ENCODE data around the gene NRG2. TPM values are rescaled to one million over a fixed set of nuclear protein-coding genes. Genes with fewer than 3 reads are reported as not detected.

Gene NRG2
- total RNA-seq, 2 donors from 2014 or later, result 5.6 to 6.5 TPM

DNA sequence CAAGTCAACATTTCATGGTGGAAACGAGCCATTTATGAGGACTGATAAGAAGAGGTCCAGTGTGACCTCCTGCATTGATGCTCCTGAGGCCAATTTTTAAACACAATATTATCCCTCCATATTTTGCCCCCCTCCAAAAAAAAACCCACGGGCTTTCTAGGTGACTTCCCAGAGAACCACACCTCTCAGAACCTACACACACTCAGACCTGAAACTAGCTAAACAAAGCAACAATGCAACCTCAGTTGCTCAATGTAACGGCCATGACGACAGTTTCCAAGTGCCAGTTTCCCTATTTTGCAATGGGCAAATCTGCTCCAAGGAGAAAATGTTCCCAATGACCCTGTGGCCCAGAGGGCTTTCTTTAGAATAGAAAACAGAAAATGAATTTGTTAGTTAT is 3.5 kb downstream of the NRG2 start:
- peak; percentile 43 to 74 (median 53) for DNase-seq
- Histone ChIP-seq H3K27ac (peak overlapping the region; percentile 64 to 91 (median 74)), H3K4me1 (peaks cover 37% of the 10 kb centered on the region), H3K4me3 (no peak overlapping the region), H3K9me3 (no peaks in the 10 kb centered on the region), H3K36me3 (replicated peaks in 1 of 2; ENCODE audit: insufficient read depth in 1 of 2, low read depth in 2 of 2) (no peaks in the 10 kb centered on the region), H3K27me3 (no peaks in the 10 kb centered on the region)
- TF ChIP-seq, protein P1, sequence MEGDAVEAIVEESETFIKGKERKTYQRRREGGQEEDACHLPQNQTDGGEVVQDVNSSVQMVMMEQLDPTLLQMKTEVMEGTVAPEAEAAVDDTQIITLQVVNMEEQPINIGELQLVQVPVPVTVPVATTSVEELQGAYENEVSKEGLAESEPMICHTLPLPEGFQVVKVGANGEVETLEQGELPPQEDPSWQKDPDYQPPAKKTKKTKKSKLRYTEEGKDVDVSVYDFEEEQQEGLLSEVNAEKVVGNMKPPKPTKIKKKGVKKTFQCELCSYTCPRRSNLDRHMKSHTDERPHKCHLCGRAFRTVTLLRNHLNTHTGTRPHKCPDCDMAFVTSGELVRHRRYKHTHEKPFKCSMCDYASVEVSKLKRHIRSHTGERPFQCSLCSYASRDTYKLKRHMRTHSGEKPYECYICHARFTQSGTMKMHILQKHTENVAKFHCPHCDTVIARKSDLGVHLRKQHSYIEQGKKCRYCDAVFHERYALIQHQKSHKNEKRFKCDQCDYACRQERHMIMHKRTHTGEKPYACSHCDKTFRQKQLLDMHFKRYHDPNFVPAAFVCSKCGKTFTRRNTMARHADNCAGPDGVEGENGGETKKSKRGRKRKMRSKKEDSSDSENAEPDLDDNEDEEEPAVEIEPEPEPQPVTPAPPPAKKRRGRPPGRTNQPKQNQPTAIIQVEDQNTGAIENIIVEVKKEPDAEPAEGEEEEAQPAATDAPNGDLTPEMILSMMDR (IDR thresholded peaks at IDR 0.05), result no peak
- TF ChIP-seq POLR2A (IDR thresholded peaks at IDR 0.05), result peak in 1 of 3 donors; percentile 20
- peak; percentile 29 for ATAC-seq
- 24 to 32% methylated on average over 4 of the region's 4 CpGs for WGBS, 2 donors
- intact Hi-C loops (cut with DNase I), result no loop called here

GRCh38 chr5:140038373-140038957 is 4.6 kb downstream of the NRG2 start:
- peaks cover 33% of the 10 kb centered on the region for H3K4me1 ChIP-seq
- no peaks in the 10 kb centered on the region for H3K36me3 ChIP-seq (replicated peaks in 1 of 2; ENCODE audit: insufficient read depth in 1 of 2, low read depth in 2 of 2)
- DNase-seq, result no peak
- no peaks in the 10 kb centered on the region for H3K27me3 ChIP-seq
- peak overlapping the region; percentile 64 to 91 (median 74) for H3K27ac ChIP-seq
- intact Hi-C loops (cut with DNase I), result no loop called here
- H3K9me3 ChIP-seq, result no peaks in the 10 kb centered on the region
- ATAC-seq, result no peak
- WGBS, 2 donors, result 7 to 13% methylated on average over 7 of the region's 7 CpGs
- peak overlapping the region in 1 of 2 donors; percentile 14 for H3K4me3 ChIP-seq
- TF ChIP-seq, protein P1 (IDR thresholded peaks at IDR 0.05), result no peak
- TF ChIP-seq POLR2A (IDR thresholded peaks at IDR 0.05), result no peak

- no peaks in the 10 kb centered on the region for H3K9me3 ChIP-seq
- 70 to 73% methylated on average over 4 of the region's 4 CpGs for WGBS, 2 donors
- no peaks in the 10 kb centered on the region for H3K36me3 ChIP-seq (replicated peaks in 1 of 2; ENCODE audit: insufficient read depth in 1 of 2, low read depth in 2 of 2)
- H3K27ac ChIP-seq, result no peak overlapping the region
- TF ChIP-seq POLR2A (IDR thresholded peaks at IDR 0.05), result no peak
- TF ChIP-seq, protein P1 (IDR thresholded peaks at IDR 0.05), result no peak
- no peaks in the 10 kb centered on the region for H3K27me3 ChIP-seq
- DNase-seq, result no peak
- peaks cover 29% of the 10 kb centered on the region for H3K4me1 ChIP-seq
- ATAC-seq, result no peak
- no peak overlapping the region for H3K4me3 ChIP-seq
- intact Hi-C loops (cut with DNase I), result no loop called here
Measured at GRCh38 chr5:140037012-140037411, 6.1 kb downstream of the NRG2 start.

- Histone ChIP-seq H3K27ac (no peak overlapping the region), H3K27me3 (no peaks in the 10 kb centered on the region), H3K9me3 (no peaks in the 10 kb centered on the region), H3K4me3 (no peak overlapping the region), H3K36me3 (replicated peaks in 1 of 2; ENCODE audit: insufficient read depth in 1 of 2, low read depth in 2 of 2) (no peaks in the 10 kb centered on the region), H3K4me1 (peaks cover 21% of the 10 kb centered on the region)
- no peak for TF ChIP-seq POLR2A (IDR thresholded peaks at IDR 0.05)
- TF ChIP-seq, protein P1 (IDR thresholded peaks at IDR 0.05), result no peak
- WGBS, 2 donors, result 72% methylated on average over 2 of the region's 2 CpGs
- ATAC-seq (no peak), DNase-seq (no peak)
- intact Hi-C loops (cut with DNase I), result no loop called here
Measured at GRCh38 chr5:140035881-140036280, 7.2 kb downstream of the NRG2 start.

Measured in body of pancreas (tissue), 4 donors.